ENCODE data around the gene EMILIN1.
A peak's percentile ranks its signal among the peaks of the same experiment; 100 is the strongest.

The EMILIN1 gene

DNA sequence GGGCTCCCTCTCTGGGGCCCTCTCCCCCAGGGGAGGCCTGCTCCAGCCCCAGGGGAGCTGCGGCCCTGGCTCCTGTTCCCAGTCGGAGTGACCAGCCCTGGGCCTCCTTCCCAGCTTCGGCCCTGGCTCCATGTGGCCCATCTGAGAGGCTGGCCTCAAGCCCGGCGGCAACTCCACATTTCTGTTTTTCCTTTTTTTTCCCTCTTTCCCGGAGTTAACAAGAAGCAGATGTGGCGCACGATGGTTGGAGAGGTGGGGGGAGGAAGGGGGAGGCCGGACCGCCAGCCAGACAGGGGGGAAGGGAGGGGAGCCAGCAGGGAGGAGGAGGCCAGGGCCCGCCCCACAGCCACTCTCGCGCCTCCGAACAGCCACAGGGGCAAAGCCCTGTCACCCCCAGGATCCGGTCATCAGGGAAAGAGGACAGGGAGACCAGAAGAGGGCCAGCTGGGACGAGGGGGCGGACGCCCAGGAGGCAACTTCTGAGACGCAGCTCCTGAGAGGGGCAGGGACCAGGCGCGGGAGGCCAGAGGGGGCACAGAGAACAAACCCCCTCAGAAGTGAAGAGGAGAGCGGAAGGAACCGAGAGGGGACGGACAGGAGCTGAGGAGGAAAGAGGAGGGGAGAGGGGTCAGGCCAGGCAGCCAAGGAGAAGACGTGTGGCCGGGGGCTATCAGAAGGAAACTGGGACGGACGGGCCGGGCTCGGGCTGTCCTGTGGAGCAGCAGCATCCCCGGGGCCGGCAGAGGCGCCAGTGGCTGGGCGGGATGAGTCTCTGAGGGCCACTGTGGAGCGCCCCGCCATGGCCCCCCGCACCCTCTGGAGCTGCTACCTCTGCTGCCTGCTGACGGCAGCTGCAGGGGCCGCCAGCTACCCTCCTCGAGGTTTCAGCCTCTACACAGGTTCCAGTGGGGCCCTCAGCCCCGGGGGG, at the start of gene EMILIN1:
TSS of gene EMILIN1 (plus strand) at position 349 of the 928 bp plus-strand sequence. CDS start at position 800, 451 bp downstream.
- peak; percentile 86 for DNase-seq (ENCODE audit: low read depth)

DNA sequence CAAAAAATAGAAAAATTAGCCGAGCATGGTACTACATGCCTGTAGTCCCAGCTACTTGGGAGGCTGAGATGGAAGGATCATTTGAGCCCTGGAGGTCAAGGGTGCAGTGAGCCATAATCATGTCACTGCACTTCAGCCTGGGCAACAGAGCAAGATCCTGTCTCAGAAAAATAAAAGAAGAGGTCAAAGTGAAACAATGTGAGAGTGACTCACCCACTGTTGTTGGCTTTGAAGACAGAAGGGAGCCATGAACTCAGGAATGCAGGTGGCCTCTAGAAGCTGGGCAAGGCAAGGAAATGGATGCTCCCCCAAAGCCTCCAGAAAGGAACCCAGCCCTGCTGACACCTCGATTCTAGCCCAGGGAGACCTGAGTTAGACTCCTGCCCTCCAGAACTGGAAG, 49.4 kb upstream of the EMILIN1 start:
- no peak for DNase-seq (ENCODE audit: low read depth)

GRCh38 chr2:27032495-27033252, 45.7 kb upstream of the EMILIN1 start, which contains the start of gene TMEM214:
Gene TMEM214, plus strand, starts transcription at chr2:27032965. Its CDS starts 51 bp downstream, at chr2:27033016.
- peak; percentile 90 for DNase-seq (ENCODE audit: low read depth)

GRCh38 chr2:27033253-27033852, 45.1 kb upstream of the EMILIN1 start:
- no peak for DNase-seq (ENCODE audit: low read depth)

- DNase-seq (ENCODE audit: low read depth), result no peak
These were observed 40.4 kb upstream of the EMILIN1 start for GRCh38 chr2:27038012-27038411.

- no peak for DNase-seq (ENCODE audit: low read depth)
These were observed 39.6 kb upstream of the EMILIN1 start for GRCh38 chr2:27038631-27039339.

GRCh38 chr2:27039426-27039825, 39.0 kb upstream of the EMILIN1 start:
- DNase-seq (ENCODE audit: low read depth), result no peak

- no peak for DNase-seq (ENCODE audit: low read depth)
These were observed 38.5 kb upstream of the EMILIN1 start for GRCh38 chr2:27039871-27040270.

DNA sequence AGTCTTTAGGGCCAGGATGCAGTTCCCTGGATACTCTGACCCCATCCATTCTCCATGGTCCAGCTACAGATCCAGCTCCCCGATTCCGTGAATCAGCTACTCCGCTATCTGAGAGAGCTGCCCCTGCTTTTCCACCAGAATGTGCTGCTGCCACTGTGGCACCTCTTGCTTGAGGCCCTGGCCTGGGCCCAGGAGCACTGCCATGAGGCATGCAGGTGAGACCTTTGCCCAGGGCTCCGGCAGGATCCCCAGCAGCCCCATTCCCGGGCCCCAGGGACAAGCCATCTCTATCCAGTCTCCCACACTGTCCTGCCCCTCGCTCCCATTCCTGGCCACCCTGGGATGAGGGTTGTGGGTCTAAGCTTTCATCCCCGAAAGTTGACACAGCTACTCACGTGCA, 38.1 kb upstream of the EMILIN1 start:
- no peak for DNase-seq (ENCODE audit: low read depth)

DNA sequence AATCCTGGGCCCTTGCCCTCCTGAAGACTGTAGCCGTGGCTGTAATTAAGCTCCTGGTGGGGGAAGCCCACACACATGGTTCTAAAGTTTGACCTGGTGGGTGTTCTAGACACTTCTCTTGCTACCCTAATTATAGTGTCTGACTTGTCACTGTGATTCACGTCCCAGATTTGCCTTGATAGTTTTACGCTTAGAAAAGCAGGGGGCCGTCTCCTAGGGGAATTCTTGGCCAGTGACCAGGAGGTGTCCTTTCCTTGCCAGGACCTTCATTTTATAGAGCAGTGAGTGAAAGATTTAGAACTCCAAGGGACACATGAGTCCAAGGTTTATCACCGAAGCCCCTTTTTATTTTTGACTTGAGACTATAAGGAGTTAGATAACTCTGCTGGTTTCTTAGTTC, 36.7 kb upstream of the EMILIN1 start:
- no peak for DNase-seq (ENCODE audit: low read depth)

DNA sequence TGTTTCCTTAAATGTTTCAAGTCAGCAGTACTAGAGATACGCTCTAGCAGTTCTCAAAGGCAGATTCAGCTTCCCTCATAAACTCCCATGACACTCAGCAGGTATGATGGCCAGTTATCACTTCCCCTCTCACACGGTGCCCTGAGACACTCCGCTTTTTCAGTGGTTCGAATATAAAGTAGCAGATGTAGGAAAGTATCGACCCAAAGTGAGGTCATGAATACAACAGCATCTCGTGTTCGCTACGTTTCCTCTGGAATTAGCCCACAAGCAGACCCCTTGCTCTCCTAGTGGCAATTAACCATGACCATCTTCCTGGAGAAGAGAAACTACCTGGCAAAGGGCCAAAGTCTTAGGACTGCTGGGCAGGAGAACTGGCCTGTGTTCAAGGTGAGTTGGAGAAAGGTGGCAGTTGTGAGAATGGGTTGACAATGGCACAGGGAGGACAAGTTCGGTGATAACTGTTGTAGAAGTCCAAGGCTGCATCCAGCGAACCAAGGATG, 36.2 kb upstream of the EMILIN1 start:
- no peak for DNase-seq (ENCODE audit: low read depth)

- peak; percentile 40 for DNase-seq (ENCODE audit: low read depth)
These were observed 35.3 kb upstream of the EMILIN1 start for GRCh38 chr2:27042985-27043634.

GRCh38 chr2:27049422-27050280, 28.8 kb upstream of the EMILIN1 start:
- peak; percentile 55 for DNase-seq (ENCODE audit: low read depth)

- DNase-seq (ENCODE audit: low read depth), result peak; percentile 92
These were observed 28.0 kb upstream of the EMILIN1 start for GRCh38 chr2:27050281-27050995.

GRCh38 chr2:27050996-27051901, 27.2 kb upstream of the EMILIN1 start, which contains the start of gene AGBL5:
Gene AGBL5, plus strand, starts transcription at chr2:27051668. Its CDS starts 1,291 bp downstream, at chr2:27052959.
- peak; percentile 89 for DNase-seq (ENCODE audit: low read depth)

DNA sequence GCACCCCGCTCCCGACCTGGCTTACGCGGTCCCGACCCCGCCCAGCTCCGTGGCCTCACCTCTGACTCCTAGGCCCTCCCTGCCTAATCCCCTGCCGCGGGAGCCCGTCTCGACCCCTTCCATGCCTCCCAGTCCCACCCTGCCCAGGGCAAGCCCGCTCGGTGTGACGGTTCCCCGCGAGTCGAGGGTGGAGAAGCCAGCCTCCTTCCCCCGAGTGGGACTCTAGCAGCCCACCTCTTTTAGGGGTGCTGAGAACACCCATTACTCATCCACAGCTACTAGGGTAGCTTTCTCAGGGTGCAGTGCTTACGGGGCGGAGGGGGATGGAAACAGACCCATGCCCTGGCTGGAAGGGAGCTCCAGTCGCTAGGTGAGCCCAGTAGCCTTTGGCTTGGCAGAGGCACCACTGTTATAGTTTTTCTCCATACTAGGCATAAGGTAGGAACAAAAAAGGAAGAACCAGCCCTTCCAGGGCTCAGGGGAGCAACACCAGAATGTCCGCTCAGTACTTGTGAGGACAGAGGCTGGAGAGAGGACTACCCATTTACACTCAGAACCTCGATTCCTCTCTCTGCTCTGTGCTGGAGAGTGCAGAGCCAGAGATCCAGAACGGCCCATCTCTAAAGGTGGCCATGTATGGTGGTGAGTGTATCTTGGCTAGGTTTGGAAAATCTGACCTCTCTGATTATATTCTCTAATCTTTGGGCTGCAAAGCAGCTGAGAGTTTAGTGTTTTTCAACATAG, 26.3 kb upstream of the EMILIN1 start:
- DNase-seq (ENCODE audit: low read depth), result no peak

DNA sequence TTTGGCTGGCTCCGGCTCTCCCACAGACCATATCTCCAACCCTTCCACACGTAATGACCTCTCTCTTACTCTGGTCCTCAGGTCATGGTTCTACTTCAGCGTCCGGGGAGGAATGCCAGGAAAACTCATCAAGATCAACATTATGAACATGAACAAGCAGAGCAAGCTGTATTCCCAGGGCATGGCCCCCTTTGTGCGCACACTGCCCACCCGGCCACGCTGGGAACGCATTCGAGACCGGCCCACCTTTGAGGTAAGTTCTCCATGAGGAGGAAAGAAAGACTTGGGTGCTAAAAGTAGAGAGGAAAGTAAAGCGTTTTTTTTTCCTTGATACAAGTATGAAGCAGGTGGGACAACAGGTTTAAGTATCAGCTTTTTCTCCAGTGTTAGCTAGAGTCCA, 25.1 kb upstream of the EMILIN1 start:
- DNase-seq (ENCODE audit: low read depth), result no peak

DNA sequence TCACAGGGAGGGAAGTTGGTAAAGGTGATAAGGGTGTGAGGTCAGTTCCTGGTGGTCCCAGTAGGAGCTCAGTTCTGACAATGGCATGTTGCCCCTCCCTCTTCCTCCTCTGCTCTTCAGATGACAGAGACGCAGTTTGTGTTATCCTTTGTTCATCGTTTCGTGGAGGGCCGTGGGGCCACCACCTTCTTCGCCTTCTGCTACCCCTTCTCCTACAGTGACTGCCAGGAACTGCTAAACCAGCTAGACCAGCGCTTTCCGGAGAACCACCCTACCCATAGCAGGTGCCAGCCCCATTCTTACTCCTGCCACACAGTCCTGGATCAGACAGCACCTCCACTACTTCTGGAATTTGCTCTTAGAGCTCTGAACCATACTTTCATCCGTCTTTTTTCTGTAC, 24.6 kb upstream of the EMILIN1 start:
- no peak for DNase-seq (ENCODE audit: low read depth)

Data from iris pigment epithelial cell (primary cell).